T47D (cell line): Measurements from ENCODE around the gene HES5.
"Not testable (repeated sequence)": the region's sequence is repeated elsewhere in the genome, so short reads cannot be mapped to it uniquely, and the experiment has no call there.

Experiments used
- DNase-seq, 2 experiments: peaks; one replicate each; pipeline versions ENCODE4 v3.0.0 to v3.0.0-alpha.2; 2011 to 2012; ENCODE audit warnings: low read depth in 1 of 2, low spot score in 1 of 2
- JUND ChIP-seq: IDR thresholded peaks from 2 replicates; pipeline ENCODE4 v1.6.1; 2012; ENCODE audit warnings: low read depth
- in situ Hi-C: cut with HindIII; loops from 2 replicates; pipeline ENCODE4 v1.10.0; 2016; ENCODE audit warnings: low sequenced_read_pairs, low pct_unique_long_range_greater_than_20kb

Gene HES5

DNA sequence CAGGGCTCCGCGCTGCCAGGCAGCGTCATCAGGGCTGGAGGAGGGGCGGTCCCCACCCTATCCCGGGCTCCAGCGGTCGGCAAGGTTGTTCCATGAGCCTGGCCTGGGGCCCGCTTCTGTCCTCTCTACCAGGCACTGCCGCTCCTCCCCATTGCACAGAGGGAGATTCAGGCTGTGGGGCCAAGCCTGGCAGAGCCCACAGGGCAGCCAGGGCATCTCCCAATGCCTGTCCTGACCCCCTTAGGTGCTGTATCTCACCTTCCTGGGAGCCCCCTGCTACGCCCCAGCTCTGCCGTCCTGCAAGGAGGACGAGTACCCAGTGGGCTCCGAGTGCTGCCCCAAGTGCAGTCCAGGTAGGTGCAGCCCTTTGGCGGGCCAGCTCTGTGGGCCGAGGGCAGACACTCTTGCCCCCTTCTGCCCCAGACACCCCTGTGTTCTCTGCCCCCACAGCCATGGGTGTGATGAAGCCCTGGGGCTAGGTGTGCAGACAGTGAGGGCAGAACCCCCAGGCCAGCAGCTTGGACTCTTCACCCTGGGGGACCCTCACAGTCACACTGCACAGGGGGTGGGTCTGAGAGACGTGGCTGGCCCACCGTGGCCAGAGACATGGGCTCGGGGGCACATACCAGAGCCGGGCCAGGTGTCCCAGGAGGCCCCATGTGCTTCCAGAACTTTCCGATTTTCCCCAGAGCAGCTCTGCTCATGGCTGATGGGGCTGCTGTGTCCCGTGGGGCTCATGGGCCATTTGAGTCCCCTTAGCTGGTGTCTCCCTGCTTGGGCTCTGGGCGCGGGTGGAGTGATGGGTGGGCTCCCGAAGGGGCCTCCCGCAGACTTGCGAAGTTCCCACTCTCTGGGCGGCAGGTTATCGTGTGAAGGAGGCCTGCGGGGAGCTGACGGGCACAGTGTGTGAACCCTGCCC lies 27.7 kb upstream of the HES5 start:
- no peak for TF ChIP-seq JUND
- DNase-seq, result no peak
- in situ Hi-C loops, result no loop called here

GRCh38 chr1:2556678-2557481 lies 26.8 kb upstream of the HES5 start:
- TF ChIP-seq JUND, result no peak
- no peak for DNase-seq
- in situ Hi-C loops, result no loop called here

DNA sequence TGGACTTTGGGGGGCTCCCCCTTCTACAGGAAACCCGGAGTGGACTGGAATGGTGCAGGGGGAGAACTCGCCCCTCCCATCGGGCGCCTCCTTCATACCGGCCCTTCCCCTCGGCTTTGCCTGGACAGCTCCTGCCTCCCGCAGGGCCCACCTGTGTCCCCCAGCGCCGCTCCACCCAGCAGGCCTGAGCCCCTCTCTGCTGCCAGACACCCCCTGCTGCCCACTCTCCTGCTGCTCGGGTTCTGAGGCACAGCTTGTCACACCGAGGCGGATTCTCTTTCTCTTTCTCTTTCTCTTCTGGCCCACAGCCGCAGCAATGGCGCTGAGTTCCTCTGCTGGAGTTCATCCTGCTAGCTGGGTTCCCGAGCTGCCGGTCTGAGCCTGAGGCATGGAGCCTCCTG lies 26.2 kb upstream of the HES5 start, which contains the start of gene TNFRSF14:
Gene TNFRSF14, plus strand, starts transcription at position 95 of the 401 bp plus-strand sequence. Its CDS starts 294 bp downstream, at position 389.
- DNase-seq, result peak in 1 of 2 experiments; percentile 23
- TF ChIP-seq JUND, result no peak
- in situ Hi-C loops, result no loop called here

GRCh38 chr1:2555634-2556276 lies 25.7 kb upstream of the HES5 start:
- no peak for DNase-seq
- in situ Hi-C loops, result no loop called here
- TF ChIP-seq JUND, result no peak

GRCh38 chr1:2554621-2555387 lies 24.7 kb upstream of the HES5 start:
- no peak for DNase-seq
- TF ChIP-seq JUND, result no peak
- in situ Hi-C loops, result no loop called here

GRCh38 chr1:2553871-2554620 lies 24.0 kb upstream of the HES5 start:
- no peak for DNase-seq
- in situ Hi-C loops, result no loop called here
- no peak for TF ChIP-seq JUND

- in situ Hi-C loops, DNase-seq: not testable (repeated sequence)
These were observed 23.0 kb upstream of the HES5 start for GRCh38 chr1:2553076-2553475.

GRCh38 chr1:2552189-2552588 lies 22.1 kb upstream of the HES5 start:
- no peak for TF ChIP-seq JUND
- no peak for DNase-seq
- in situ Hi-C loops, result no loop called here

DNA sequence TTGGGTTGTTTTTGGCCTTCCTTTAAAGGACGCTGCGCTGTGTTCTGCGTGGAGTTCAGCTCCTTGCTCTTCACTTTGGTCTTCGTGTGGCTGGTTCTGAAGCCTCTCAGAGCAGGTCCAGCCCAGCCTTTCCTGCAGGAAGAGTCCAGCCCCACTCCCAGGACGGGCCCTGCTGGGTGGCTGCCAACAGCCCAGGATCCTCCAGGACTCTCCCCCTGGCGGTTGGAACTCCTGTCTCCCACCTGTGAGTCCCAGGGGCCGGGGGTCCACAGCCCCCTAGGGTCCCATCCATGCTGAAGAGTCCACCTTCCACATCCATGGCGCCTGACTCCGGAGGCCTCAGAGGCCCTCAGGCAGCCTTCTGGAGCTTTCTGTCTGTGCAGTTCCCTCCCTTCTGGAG lies 21.5 kb upstream of the HES5 start:
- in situ Hi-C loops, DNase-seq: not testable (repeated sequence)

DNA sequence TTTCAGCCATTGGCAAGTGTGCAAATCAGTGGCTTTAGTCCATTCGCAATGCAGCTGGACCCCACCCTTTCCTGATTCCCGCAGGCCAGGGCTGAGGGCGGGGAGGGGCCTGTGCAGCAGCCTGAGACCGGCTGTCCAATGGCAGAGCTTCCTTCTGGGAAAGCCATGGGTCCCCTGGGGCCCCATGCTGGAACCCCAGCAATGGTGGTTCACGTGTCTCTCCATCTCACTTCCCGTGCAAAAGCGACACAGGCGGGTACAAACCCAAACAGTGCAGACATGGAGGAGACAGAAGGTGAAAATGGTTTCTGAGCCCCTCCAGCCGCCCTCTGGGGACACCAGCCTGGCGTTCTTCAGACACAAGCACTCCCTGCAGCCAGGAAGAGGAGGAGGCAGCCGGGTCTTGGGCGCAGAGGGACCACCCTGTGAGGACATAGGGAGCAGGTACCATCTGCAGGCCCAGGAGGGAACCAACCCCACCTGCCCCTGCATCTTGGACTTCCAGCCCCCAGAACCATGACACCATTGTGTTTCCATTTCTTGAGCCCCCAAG lies 20.3 kb upstream of the HES5 start:
- DNase-seq, in situ Hi-C loops: not testable (repeated sequence)

DNA sequence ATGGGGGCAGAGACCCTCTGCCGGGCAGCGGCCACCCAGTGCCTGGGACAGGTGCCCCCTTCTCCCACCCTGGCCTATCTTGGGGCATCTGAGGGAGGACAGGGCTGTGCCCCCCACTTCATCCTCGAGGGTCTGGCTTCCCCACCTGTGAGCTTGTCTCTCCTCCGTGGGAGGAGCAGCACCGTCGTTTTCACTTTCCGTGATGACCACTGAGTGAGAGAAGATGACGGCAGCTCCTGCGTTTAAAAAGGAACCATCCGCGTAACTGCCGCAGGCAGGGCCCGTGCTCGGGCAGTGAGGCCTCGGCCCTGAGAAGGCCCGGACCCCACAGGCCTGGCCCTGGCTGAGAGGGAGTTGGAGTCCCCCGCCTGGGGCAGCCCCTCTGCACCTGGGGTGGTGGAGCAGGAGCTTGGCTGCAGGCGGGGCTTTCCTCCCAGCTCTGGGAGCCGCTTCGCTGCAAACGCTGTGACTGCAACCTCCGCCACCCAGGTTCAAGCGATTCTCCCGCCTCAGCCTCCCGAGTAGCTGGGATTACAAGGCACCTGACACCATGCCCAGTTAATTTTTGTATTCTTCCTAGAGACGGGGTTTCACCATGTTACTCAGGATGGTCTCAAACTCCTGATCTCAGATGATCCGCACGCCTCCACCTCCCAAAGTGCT lies 19.4 kb upstream of the HES5 start:
- in situ Hi-C loops, DNase-seq: not testable (repeated sequence)
